Ovary (tissue), 3 donors: ENCODE measurements around the gene ELMO2.

Experiments used
- POLR2A ChIP-seq: fragments of 450-650 bp; IDR thresholded peaks from one replicate; pipeline ENCODE4 v1.6.1; 2017; ENCODE audit warnings: antibody characterized with exemption, mild to moderate bottlenecking, moderate library complexity
- TF ChIP-seq, protein P1 (sequence below), 3 donors: fragments of 450-650 bp in 2 of 3; fragments of 200-600 bp in 1 of 3; IDR thresholded peaks; one replicate each; pipeline versions ENCODE4 v1.5.1 to v1.8.0; 2016 to 2022; ENCODE audit warnings: antibody characterized with exemption in 3 of 3, mild to moderate bottlenecking in 1 of 3
- donor health status: DM: no; HTN: no; CAD: no.

GRCh38 chr20:46324379-46324778 is 82.0 kb downstream of the ELMO2 start:
- TF ChIP-seq POLR2A = no peak
- TF ChIP-seq, protein P1, sequence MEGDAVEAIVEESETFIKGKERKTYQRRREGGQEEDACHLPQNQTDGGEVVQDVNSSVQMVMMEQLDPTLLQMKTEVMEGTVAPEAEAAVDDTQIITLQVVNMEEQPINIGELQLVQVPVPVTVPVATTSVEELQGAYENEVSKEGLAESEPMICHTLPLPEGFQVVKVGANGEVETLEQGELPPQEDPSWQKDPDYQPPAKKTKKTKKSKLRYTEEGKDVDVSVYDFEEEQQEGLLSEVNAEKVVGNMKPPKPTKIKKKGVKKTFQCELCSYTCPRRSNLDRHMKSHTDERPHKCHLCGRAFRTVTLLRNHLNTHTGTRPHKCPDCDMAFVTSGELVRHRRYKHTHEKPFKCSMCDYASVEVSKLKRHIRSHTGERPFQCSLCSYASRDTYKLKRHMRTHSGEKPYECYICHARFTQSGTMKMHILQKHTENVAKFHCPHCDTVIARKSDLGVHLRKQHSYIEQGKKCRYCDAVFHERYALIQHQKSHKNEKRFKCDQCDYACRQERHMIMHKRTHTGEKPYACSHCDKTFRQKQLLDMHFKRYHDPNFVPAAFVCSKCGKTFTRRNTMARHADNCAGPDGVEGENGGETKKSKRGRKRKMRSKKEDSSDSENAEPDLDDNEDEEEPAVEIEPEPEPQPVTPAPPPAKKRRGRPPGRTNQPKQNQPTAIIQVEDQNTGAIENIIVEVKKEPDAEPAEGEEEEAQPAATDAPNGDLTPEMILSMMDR (IDR thresholded peaks at IDR 0.05) = no peak
